ENCODE results near the gene SLC33A1.
"Not testable (repeated sequence)": the region's sequence is repeated elsewhere in the genome, so short reads cannot be mapped to it uniquely, and the experiment has no call there.

- TF ChIP-seq CTCF (conservative IDR thresholded peaks at IDR 0.05 in 1 of 2, IDR thresholded peaks at IDR 0.05 in 1 of 2; ENCODE audit: extremely low read depth in 1 of 2, insufficient read depth in 1 of 2, low read depth in 1 of 2, low read length in 2 of 2); EZH2 (IDR thresholded peaks at IDR 0.05; ENCODE audit: borderline replicate concordance, low read length): not testable (repeated sequence)
Observed at GRCh38 chr3:155849404-155849803, 4.8 kb downstream of the SLC33A1 start.
